ENCODE data around the gene NSMF. TPM values are rescaled to one million over a fixed set of nuclear protein-coding genes. Genes with fewer than 3 reads are reported as not detected.

NSMF gene
- total and polyA plus RNA-seq, 10 of the 15 experiments (the other 5 are each of a cell fraction or from before 2014, with no cell fraction given) = 0.13 to 44.3 (median 13.4) TPM

GRCh38 chr9:137482094-137482781, 23.1 kb upstream of the NSMF start (continued):
- TF ChIP-seq E2F4 (IDR thresholded peaks at IDR 0.05; ENCODE audit: low read depth, low read length) = no peak
- no peak for TF ChIP-seq RB1 (IDR thresholded peaks at IDR 0.05; ENCODE audit: borderline replicate concordance)
- 0 out of 2 replicates have a peak, but pooled peaks have one; percentile 43 for TF ChIP-seq TCF12 (IDR thresholded peaks at IDR 0.05; ENCODE audit: low read depth, low read length)

GRCh38 chr9:137480686-137481683, 21.9 kb upstream of the NSMF start:
- Histone ChIP-seq H3K27ac (ENCODE audit: control insufficient read depth, insufficient read depth) (no peak overlapping the region), H3K27me3 (replicated peaks in 1 of 2; ENCODE audit: control insufficient read depth in 2 of 2, insufficient read depth in 2 of 2, low read length in 1 of 2) (no peaks in the 10 kb centered on the region), H3K79me2 (ENCODE audit: control insufficient read depth, insufficient read depth, low read length) (no peaks in the 10 kb centered on the region), H3K36me3 (ENCODE audit: control insufficient read depth in 2 of 2, insufficient read depth in 2 of 2, low read length in 1 of 2) (no peaks in the 10 kb centered on the region), H3K9me3 (replicated peaks; ENCODE audit: control insufficient read depth, insufficient read depth, low read length) (peaks cover 3% of the 10 kb centered on the region; the same call in 2 of the 3 replicates), H2AFZ (ENCODE audit: control insufficient read depth, low read depth, low read length) (no peak overlapping the region), H3K4me3 (no peak overlapping the region), H3K9ac (ENCODE audit: control insufficient read depth, insufficient read depth, low read length) (no peak overlapping the region), H4K20me1 (ENCODE audit: control insufficient read depth, insufficient read depth) (no peaks in the 10 kb centered on the region), H3K4me2 (ENCODE audit: control insufficient read depth, insufficient read depth) (no peak overlapping the region), H3K4me1 (ENCODE audit: control insufficient read depth, insufficient read depth, low read length) (no peaks in the 10 kb centered on the region)
- ChIA-PET RAD21 (ENCODE audit: unreplicated experiment) (no interaction called here), CTCF (no interaction called here), POLR2A (no interaction called here), SMC1A (ENCODE audit: uncharacterized antibody, unreplicated experiment) (no interaction called here)
- ATAC-seq = no peak
- WGBS (ENCODE audit: insufficient coverage, insufficient replicate concordance, low lambda C conversion rate, missing lambda C conversion rate) = 50% methylated on average over 38 of the region's 38 CpGs
- BruUV-seq (replicated peaks) = no TSS peak
- no peak for FAIRE-seq
- in situ Hi-C loops (cut with MboI) (no loop called here), intact Hi-C loops (cut with micrococcal nuclease; ENCODE audit: unreplicated experiment) (no loop called here)
- TF ChIP-seq POLR2AphosphoS2 (IDR thresholded peaks at IDR 0.05; ENCODE audit: low read depth, low read length) = no peak
- no peak for TF ChIP-seq E2F4 (IDR thresholded peaks at IDR 0.05; ENCODE audit: low read depth, low read length)
- TF ChIP-seq RBBP5 (conservative IDR thresholded peaks at IDR 0.05) = no peak
- no peak for TF ChIP-seq ASH2L (IDR thresholded peaks at IDR 0.05; ENCODE audit: borderline replicate concordance, low read depth)
- TF ChIP-seq BACH1 (IDR thresholded peaks at IDR 0.05; ENCODE audit: borderline replicate concordance) = no peak
- no peak for DNase-seq (ENCODE audit: low read depth, low spot score)
